NCI-H2107 (cell line): ENCODE measurements around the gene SDK2.
A peak's percentile ranks its signal among the peaks of the same experiment; 100 is the strongest.
"Not testable (repeated sequence)": the region's sequence is repeated elsewhere in the genome, so short reads cannot be mapped to it uniquely, and the experiment has no call there.

ENCODE experiments used
- DNase-seq: peaks from one replicate; lab custom pipeline; 2025; lab: John Stamatoyannopoulos, UW

SDK2 gene

GRCh38 chr17:73453494-73453893 is 190.8 kb downstream of the SDK2 start:
- not testable (repeated sequence) for DNase-seq

GRCh38 chr17:73453090-73453489 is 191.2 kb downstream of the SDK2 start:
- no peak for DNase-seq

- no peak for DNase-seq
Measured at GRCh38 chr17:73452009-73452408, 192.2 kb downstream of the SDK2 start.

GRCh38 chr17:73447319-73447718 is 196.9 kb downstream of the SDK2 start:
- no peak for DNase-seq

- DNase-seq: no peak
Measured at GRCh38 chr17:73446617-73447016, 197.6 kb downstream of the SDK2 start.

GRCh38 chr17:73445466-73445865 is 198.8 kb downstream of the SDK2 start:
- DNase-seq: no peak

- DNase-seq: no peak
Measured at GRCh38 chr17:73444021-73444420, 200.2 kb downstream of the SDK2 start.

- DNase-seq: no peak
Measured at GRCh38 chr17:73439597-73439996, 204.6 kb downstream of the SDK2 start.

GRCh38 chr17:73437826-73438225 is 206.4 kb downstream of the SDK2 start:
- no peak for DNase-seq

- DNase-seq: no peak
Measured at GRCh38 chr17:73436954-73437353, 207.3 kb downstream of the SDK2 start.

GRCh38 chr17:73435412-73435811 is 208.8 kb downstream of the SDK2 start:
- DNase-seq: no peak

GRCh38 chr17:73434154-73434553 is 210.1 kb downstream of the SDK2 start:
- DNase-seq: no peak

- DNase-seq: no peak
Measured at GRCh38 chr17:73433501-73433900, 210.7 kb downstream of the SDK2 start.

GRCh38 chr17:73432624-73433190 is 211.5 kb downstream of the SDK2 start:
- no peak for DNase-seq

GRCh38 chr17:73431401-73432205 is 212.6 kb downstream of the SDK2 start:
- no peak for DNase-seq

- no peak for DNase-seq
Measured at GRCh38 chr17:73430848-73431247, 213.4 kb downstream of the SDK2 start.

- no peak for DNase-seq
Measured at GRCh38 chr17:73430165-73430680, 214.0 kb downstream of the SDK2 start.

- peak; percentile 73 for DNase-seq
Measured at GRCh38 chr17:73429440-73430164, 214.6 kb downstream of the SDK2 start.

GRCh38 chr17:73427198-73427597 is 217.0 kb downstream of the SDK2 start:
- DNase-seq: no peak

- no peak for DNase-seq
Measured at GRCh38 chr17:73424571-73424970, 219.7 kb downstream of the SDK2 start.

GRCh38 chr17:73423806-73424205 is 220.4 kb downstream of the SDK2 start:
- DNase-seq: no peak

GRCh38 chr17:73423159-73423715 is 221.0 kb downstream of the SDK2 start:
- no peak for DNase-seq

GRCh38 chr17:73422121-73422520 is 222.1 kb downstream of the SDK2 start:
- no peak for DNase-seq
